Measurements from ENCODE around the gene RAB3IP.

DNA sequence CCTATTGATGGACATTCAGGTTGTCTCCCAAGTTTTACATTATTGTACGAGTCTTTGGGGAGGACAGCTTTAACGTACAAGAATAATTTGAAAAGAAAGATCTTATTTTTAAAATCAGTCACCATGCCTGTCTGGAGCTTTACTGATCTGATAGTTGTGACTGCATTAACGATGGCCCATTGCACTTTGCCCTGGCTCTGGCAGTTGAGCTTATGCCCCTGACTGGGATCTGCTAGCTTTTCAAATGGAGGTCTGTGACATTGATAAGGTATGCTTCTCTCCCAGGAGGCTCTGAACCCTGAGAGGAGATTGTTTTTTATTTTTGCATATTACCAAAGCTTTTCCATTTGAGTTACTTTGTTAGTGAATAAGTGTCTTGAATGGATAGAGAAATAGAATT is 17.9 kb upstream of the RAB3IP start:
- TF ChIP-seq POLR2A (IDR thresholded peaks at IDR 0.05): no peak
- TF ChIP-seq, protein P1, sequence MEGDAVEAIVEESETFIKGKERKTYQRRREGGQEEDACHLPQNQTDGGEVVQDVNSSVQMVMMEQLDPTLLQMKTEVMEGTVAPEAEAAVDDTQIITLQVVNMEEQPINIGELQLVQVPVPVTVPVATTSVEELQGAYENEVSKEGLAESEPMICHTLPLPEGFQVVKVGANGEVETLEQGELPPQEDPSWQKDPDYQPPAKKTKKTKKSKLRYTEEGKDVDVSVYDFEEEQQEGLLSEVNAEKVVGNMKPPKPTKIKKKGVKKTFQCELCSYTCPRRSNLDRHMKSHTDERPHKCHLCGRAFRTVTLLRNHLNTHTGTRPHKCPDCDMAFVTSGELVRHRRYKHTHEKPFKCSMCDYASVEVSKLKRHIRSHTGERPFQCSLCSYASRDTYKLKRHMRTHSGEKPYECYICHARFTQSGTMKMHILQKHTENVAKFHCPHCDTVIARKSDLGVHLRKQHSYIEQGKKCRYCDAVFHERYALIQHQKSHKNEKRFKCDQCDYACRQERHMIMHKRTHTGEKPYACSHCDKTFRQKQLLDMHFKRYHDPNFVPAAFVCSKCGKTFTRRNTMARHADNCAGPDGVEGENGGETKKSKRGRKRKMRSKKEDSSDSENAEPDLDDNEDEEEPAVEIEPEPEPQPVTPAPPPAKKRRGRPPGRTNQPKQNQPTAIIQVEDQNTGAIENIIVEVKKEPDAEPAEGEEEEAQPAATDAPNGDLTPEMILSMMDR (IDR thresholded peaks at IDR 0.05): no peak
